Stimulated activated CD4-positive, alpha-beta T cell treated with anti-CD3 and anti-CD28 coated beads, Interleukin-4, amount 100 ng/mL, for 4 hours (primary cell): ENCODE results near the gene SYNRG.

ENCODE experiments used
- DNase-seq, 2 experiments: peaks; one replicate each; pipeline ENCODE4 v3.0.0-alpha.2; 2020

Gene SYNRG

DNA sequence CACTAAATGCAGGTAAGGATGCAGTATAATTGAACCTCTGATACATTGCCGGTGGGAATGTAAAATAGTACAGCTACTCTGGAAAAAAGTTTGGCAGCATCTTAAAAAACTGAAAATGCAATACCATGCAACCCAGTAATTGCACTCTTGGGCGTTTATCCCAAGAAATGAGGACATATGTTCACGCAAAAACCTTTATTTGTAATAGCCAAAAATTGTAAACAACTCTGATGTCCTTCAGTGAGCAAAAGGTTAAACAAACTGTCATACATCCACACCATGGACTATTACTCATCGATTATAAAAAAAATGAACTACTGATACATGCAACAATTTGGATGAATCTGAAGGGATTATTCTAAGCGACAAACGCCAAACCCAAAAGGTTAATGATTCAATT lies 16.9 kb downstream of the SYNRG start:
- no peak for DNase-seq

GRCh38 chr17:37585066-37585465 lies 24.2 kb downstream of the SYNRG start:
- no peak for DNase-seq

- DNase-seq = no peak
Measured at GRCh38 chr17:37576281-37576680, 32.9 kb downstream of the SYNRG start.

DNA sequence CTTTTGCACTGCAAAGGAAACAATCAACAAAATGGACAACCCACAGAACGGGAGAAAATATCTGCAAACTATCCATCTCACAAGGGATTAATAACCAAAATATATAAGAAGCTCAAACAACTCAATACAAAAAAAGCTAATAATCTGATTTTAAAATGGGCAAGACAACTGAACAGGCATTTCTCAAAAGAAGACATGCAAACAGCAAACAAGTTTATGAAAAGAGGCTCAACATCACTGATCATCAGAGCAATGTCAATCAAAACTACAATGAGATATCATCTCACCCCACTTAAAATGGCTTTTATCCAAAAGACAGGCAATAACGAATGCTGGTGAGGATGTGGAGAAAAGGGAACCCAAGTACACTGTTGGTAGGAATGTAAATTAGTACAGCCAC lies 34.8 kb downstream of the SYNRG start:
- DNase-seq = no peak

DNA sequence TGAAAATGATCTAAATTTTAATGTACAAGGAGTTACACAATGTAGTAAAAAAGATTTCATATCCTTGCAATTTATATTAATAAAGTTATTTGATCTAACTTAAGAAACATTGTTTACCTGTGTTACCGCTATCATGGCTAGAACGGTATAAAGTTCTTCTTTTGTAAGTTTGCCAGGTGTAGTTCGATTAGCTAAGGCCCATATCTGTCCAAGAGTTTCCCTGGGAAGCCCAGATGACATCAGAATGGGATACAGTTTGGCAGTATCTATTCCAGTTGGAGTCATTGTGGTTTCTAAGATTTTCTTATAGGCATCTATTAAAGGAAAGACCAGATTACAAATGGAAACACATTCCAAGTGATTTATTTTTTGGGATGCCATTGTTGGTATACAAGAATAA lies 37.5 kb downstream of the SYNRG start:
- no peak for DNase-seq

GRCh38 chr17:37570527-37571093 lies 38.6 kb downstream of the SYNRG start:
- peak; percentile 5 to 11 for DNase-seq

DNA sequence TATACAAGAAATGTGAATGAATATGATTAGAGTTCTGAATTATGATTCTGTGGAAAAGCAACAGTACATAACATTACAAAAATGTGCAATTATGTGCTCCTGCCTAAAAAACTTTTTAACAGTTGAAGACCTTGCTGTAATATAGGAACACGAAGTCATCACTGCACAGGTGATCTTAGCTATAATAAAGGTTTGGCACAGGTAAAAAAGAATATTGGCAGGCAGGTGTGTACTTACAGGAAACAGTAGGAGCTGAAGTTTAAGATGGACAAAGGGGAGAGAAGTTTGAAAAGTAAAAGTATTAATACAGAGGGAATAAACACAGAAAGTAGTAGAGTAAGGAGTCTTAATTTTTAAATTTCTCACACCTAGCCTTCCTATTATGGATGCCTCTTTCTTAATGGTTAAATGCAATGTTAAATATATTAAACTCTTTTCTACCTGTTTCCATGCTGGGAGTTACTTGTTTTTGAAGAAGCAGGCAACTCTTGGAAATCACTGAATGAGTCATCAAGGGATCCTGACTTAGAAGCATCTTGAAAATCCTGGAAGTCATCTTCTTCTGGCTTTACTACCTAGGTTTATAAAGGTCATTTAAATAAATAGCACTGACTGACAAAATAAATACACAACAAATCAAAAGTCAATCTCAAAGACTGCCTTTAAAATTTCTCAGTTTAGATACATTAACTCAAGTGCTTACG lies 40.7 kb downstream of the SYNRG start:
- no peak for DNase-seq

DNA sequence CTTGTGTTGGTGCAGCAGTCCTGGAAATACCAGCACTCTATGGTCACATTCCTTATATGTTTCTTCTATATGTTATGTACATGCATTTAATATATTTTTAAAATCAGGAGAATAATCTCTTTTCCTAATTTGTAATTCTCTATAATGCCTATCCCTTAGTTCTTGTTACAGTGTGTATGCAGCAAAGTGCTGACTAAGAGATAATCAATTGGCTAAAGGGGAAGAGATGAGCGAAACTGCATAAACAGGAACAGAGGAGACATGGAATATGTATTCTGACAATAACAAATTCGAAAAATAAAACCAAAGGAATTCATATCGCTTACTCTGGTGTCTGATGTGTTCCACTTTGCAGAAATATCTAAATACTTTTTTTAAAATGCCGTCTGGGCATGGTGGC lies 41.7 kb downstream of the SYNRG start:
- no peak for DNase-seq

- no peak for DNase-seq
Measured at GRCh38 chr17:37567137-37567536, 42.1 kb downstream of the SYNRG start.

DNA sequence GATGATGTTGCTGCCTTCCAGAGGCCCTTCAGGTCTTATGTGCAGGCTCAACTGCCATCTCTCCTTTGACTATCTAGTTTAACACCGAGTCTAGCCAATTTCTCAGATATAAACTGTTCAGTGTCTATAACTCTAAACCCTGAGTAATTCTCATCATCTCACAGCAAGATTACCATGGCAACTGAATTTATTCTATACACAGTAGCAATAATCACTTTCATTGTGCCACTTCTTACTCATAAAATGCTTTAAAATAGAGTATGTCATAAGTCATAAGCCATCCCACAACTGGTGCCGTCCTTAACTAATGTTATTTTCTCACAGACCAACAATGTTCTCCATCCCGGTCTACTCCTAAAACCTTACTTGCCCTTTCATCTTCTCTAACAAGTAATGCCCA lies 45.0 kb downstream of the SYNRG start:
- no peak for DNase-seq

GRCh38 chr17:37562016-37562745 lies 47.0 kb downstream of the SYNRG start:
- DNase-seq = no peak

- DNase-seq = no peak
Measured at GRCh38 chr17:37558299-37558698, 50.9 kb downstream of the SYNRG start.

DNA sequence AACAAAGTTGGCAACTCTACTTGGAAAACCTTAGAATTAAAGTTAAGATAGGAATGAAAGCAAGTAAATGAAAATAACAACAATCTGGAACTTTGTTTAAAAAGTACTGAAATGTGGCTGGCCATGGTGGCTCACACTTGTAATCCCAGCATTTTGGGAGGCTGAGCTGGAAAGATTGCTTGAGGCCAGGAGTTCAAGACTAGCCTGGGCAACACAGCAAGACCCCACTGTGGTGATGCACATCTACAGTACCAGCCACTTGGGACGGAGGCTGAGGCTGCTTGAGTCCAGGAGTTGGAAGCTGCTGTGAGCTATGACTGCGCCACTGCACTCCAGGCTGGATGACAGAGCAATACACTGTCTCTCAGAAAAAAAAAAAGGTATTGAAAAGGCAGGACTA lies 51.7 kb downstream of the SYNRG start:
- no peak for DNase-seq

GRCh38 chr17:37555386-37555785 lies 53.8 kb downstream of the SYNRG start:
- DNase-seq = no peak

DNA sequence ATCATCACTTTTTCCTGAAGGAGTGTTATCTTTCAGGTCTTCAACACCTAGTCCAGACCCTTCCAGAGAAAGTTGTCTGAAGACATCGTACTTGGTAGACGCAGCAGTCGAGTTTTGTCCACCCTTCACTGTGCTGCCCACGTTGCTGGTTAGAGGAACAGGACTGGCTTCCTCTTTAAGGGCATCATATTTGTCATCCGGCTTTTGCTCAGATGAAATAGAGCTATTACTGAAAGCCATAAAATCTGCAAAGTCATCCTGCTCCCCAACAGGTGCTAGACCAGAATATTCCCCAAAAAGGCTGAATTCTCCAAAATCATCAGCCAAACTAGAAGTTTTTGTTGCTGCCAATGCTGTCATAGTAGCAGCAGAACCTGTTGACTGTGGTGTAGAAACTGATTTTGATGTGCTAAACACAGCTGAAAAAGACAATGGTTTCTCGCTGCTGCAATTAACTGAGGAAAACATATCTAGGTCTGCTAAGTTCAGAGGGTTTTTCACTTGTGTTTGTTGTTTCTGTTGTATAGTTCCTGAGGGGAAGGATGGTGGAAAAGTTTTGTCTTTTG lies 55.7 kb downstream of the SYNRG start:
- DNase-seq = no peak

- DNase-seq = no peak
Measured at GRCh38 chr17:37551788-37552187, 57.4 kb downstream of the SYNRG start.

DNA sequence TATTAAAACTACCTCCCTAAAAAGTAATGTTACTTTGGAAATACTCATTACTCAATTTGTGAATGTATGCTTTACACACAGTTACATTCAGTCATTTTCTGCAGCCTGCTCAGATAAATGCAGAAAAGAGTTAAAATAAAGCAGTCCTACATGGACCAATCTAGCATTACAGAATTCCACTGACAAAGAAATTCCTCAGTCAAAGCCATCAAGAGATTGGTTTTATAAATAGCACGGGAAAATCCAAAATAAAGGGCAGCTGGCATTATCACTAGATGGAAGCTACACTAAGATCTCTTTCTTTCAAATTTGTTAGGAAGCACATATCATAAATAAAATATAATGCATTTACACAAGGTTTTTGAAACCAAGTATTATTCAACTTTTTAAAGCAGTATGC lies 61.2 kb downstream of the SYNRG start:
- no peak for DNase-seq

DNA sequence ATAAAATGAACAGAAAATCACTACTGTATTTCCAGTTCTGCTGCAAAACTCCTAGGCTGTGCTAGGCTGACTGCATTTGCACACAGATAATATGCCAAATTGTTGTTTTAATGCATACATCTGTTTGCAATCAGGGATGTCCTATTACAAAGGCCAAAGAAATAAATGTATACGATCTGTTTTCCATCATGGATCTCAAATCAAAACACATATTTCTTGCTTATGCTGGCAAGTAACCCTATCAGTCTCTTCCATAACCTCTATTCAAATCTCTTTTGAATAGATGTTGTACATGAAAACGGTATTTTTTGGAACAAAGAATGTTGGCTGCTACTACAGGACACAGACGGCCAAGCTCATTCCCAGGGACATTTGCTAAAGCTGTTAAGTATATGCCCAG lies 62.9 kb downstream of the SYNRG start:
- no peak for DNase-seq

- no peak for DNase-seq
Measured at GRCh38 chr17:37545486-37545885, 63.7 kb downstream of the SYNRG start.

- no peak for DNase-seq
Measured at GRCh38 chr17:37543637-37544052, 65.6 kb downstream of the SYNRG start.

- no peak for DNase-seq
Measured at GRCh38 chr17:37541880-37542660, 67.1 kb downstream of the SYNRG start.

DNA sequence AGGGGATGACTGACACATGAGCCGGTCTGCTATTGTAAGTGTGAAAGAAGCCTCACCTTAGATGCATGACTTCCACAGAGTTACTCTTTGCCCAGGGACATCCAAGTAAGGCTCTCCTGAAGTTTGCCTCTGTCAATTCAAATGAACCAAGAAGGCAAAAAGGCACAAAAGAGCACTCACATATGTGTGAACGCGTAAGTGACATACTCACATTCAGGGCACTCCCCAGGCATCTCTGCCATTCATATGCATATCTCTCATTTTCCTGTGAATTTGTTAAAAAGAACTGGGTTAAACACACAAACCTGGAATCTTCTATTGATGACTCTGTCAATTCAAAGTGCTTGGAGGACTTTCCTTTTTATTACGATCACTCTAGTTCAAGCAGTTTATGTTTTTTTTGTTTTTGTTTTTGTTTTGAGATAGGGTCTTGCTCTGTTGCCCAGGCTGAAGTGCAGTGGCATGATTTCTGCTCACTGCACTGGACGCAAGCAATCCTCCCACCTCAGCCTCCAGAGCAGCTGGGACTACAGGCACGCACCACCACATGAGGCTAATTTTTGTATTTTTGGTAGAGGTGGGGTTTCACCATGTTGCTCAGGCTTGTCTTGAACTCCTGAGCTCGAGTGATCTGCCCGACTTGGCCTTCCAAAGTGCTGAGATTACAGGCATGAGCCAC lies 70.1 kb downstream of the SYNRG start:
- no peak for DNase-seq

- no peak for DNase-seq
Measured at GRCh38 chr17:37535906-37536305, 73.3 kb downstream of the SYNRG start.
